Smooth muscle cell (in vitro differentiated cells): Measurements from ENCODE around the gene PLEKHF1. TPM values are rescaled to one million over a fixed set of nuclear protein-coding genes. Genes with fewer than 3 reads are reported as not detected.

Source experiments
- DNase-seq: peaks from one replicate; lab custom pipeline; 2025; ENCODE audit not compliant: unreplicated experiment; lab: John Stamatoyannopoulos, UW
- H2AFZ ChIP-seq: fragments of 200-600 bp; sonication (generic); 2 replicates; pipeline ENCODE4 v1.6.0; 2016; ENCODE audit warnings: antibody characterized with exemption, low read depth, mild to moderate bottlenecking
- H3F3A ChIP-seq: fragments of 200-600 bp; sonication (generic); 2 replicates; pipeline ENCODE4 v1.6.0; 2017; ENCODE audit warnings: antibody characterized with exemption, low read depth
- H3K27ac ChIP-seq: fragments of 200-600 bp; sonication (generic); 2 replicates; pipeline ENCODE4 v1.5.1; 2016; ENCODE audit warnings: low read depth, mild to moderate bottlenecking
- H3K27me3 ChIP-seq: fragments of 200-600 bp; sonication (generic); 2 replicates; pipeline ENCODE4 v1.6.1; 2016; ENCODE audit warnings: low read depth, mild to moderate bottlenecking
- H3K36me3 ChIP-seq: fragments of 200-600 bp; sonication (generic); 2 replicates; pipeline ENCODE4 v1.5.1; 2016; ENCODE audit warnings: low read depth
- H3K4me1 ChIP-seq: fragments of 200-600 bp; sonication (generic); 2 replicates; pipeline ENCODE4 v1.5.1; 2016; ENCODE audit warnings: low read depth
- H3K4me2 ChIP-seq: fragments of 200-600 bp; sonication (generic); 2 replicates; pipeline ENCODE4 v1.6.0; 2016; ENCODE audit warnings: mild to moderate bottlenecking
- H3K4me3 ChIP-seq: fragments of 200-600 bp; sonication (generic); 2 replicates; pipeline ENCODE4 v1.5.1; 2016; ENCODE audit warnings: mild to moderate bottlenecking
- H3K79me2 ChIP-seq: fragments of 200-600 bp; sonication (generic); 2 replicates; pipeline ENCODE4 v1.6.0; 2016; ENCODE audit warnings: low read depth, mild to moderate bottlenecking
- H3K9ac ChIP-seq: fragments of 200-600 bp; sonication (generic); 2 replicates; pipeline ENCODE4 v1.6.0; 2016; ENCODE audit warnings: low read depth
- H3K9me3 ChIP-seq: fragments of 200-600 bp; sonication (generic); replicated peaks from 2 replicates; pipeline ENCODE4 v1.5.1; 2016; ENCODE audit warnings: low read depth
- H4K20me1 ChIP-seq: fragments of 200-600 bp; sonication (generic); 2 replicates; pipeline ENCODE4 v1.6.0; 2016; ENCODE audit warnings: low read depth
- whole genome bisulfite sequencing: methylation state at CpG from one replicate; pipeline ENCODE4 v1.1.7; 2016; ENCODE audit warnings: low lambda C conversion rate; 5-methylcytosine and 5-hydroxymethylcytosine counted together
- polyA plus RNA-seq: library from polyadenylated mRNA; unstranded; fragments of >200 nt; fragmentation: Nextera tagmentation; extraction: Ambion mirVana; gene quantifications from 2 replicates; pipeline ENCODE4 v1.2.1, GENCODE V29; 2016
- total RNA-seq: library from RNA; depleted of rRNA; stranded (reverse); fragments of >200 nt; gene quantifications from 2 replicates; pipeline ENCODE4 v1.2.3, GENCODE V29; 2014
- TF ChIP-seq, protein P1 (sequence below): fragments of 200-600 bp; sonication (generic); IDR thresholded peaks from 2 replicates; pipeline ENCODE4 v1.5.1; 2017; ENCODE audit warnings: borderline replicate concordance, mild to moderate bottlenecking, antibody characterized with exemption; ENCODE audit not compliant: insufficient read depth, poor library complexity, severe bottlenecking

PLEKHF1 gene
- total and polyA plus RNA-seq, 2 experiments from 2014 or later, result 2.2 to 4.0 TPM

DNA sequence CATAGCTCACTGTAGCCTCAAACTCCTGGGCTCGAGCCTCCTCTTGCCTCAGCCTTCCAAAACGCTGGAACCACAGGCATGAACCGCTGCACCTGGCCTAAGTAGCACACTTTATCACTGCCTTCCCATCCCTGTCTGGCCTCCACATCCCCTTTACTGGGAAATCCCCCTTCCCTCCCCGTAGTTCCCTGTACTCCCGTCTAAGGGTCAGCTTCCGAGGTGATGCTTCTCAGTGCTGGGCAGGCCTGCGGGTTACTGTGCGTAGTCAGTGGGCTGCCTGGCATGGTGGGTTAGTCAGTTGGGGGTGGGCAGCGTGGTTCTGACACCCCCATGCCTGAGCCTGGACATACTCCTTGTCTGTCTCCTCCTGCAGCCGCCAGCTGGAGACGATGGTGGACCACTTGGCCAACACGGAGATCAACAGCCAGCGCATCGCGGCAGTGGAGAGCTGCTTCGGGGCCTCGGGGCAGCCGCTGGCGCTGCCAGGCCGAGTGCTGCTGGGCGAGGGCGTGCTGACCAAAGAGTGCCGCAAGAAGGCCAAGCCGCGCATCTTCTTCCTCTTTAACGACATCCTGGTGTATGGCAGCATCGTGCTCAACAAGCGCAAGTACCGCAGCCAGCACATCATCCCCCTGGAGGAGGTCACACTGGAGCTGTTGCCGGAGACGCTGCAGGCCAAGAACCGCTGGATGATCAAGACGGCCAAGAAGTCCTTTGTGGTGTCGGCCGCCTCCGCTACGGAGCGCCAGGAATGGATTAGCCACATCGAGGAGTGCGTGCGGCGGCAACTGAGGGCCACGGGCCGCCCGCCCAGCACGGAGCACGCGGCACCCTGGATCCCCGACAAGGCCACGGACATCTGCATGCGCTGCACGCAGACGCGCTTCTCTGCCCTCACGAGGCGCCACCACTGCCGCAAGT is 8.4 kb downstream of the PLEKHF1 start:
- no peak overlapping the region for H3K27ac ChIP-seq
- no peak for DNase-seq
- no peaks in the 10 kb centered on the region for H3K27me3 ChIP-seq
- no peaks in the 10 kb centered on the region for H3K4me1 ChIP-seq
- no peaks in the 10 kb centered on the region for H3K9me3 ChIP-seq
- TF ChIP-seq, protein P1, sequence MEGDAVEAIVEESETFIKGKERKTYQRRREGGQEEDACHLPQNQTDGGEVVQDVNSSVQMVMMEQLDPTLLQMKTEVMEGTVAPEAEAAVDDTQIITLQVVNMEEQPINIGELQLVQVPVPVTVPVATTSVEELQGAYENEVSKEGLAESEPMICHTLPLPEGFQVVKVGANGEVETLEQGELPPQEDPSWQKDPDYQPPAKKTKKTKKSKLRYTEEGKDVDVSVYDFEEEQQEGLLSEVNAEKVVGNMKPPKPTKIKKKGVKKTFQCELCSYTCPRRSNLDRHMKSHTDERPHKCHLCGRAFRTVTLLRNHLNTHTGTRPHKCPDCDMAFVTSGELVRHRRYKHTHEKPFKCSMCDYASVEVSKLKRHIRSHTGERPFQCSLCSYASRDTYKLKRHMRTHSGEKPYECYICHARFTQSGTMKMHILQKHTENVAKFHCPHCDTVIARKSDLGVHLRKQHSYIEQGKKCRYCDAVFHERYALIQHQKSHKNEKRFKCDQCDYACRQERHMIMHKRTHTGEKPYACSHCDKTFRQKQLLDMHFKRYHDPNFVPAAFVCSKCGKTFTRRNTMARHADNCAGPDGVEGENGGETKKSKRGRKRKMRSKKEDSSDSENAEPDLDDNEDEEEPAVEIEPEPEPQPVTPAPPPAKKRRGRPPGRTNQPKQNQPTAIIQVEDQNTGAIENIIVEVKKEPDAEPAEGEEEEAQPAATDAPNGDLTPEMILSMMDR, result no peak
- WGBS, result 96% methylated on average over 49 of the region's 57 CpGs
- no peak overlapping the region for H3K4me2 ChIP-seq
- peaks cover 24% of the 10 kb centered on the region for H4K20me1 ChIP-seq
- peaks cover 3% of the 10 kb centered on the region for H3K79me2 ChIP-seq
- no peak overlapping the region for H2AFZ ChIP-seq
- H3F3A ChIP-seq, result no peaks in the 10 kb centered on the region
- no peaks in the 10 kb centered on the region for H3K36me3 ChIP-seq
- no peak overlapping the region for H3K9ac ChIP-seq
- H3K4me3 ChIP-seq, result no peak overlapping the region

DNA sequence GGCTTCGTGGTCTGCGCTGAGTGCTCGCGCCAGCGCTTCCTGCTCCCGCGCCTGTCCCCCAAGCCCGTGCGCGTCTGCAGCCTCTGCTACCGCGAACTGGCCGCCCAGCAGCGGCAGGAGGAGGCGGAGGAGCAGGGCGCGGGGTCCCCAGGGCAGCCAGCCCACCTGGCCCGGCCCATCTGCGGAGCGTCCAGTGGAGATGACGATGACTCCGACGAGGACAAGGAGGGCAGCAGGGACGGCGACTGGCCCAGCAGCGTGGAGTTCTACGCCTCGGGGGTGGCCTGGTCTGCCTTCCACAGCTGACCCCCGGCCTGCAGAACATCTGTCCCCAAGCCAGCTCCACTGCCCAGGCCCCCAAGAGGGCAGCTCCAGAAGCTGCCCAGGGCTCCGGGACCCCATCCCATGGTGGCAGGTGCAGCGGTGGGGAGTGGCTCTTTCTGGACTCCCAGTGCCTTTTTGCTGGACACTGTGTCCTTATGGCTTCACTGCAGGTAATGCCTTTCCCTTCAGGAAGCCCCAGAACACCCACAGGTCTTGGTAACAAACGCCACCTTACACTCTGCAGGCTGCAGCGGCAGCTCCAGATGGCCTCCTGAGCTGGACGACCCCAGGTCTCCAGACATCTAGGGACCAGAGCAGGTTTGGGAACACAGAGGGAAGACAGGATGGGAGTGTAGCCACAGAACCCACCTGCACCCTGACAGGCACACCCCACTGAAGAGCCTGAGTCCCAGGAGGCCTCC is 9.3 kb downstream of the PLEKHF1 start:
- H3K9ac ChIP-seq, result no peak overlapping the region
- H3K79me2 ChIP-seq, result peaks cover 3% of the 10 kb centered on the region
- 95% methylated on average over 29 of the region's 34 CpGs for WGBS
- no peaks in the 10 kb centered on the region for H3K27me3 ChIP-seq
- no peak for DNase-seq
- no peak overlapping the region for H2AFZ ChIP-seq
- H3K36me3 ChIP-seq, result no peaks in the 10 kb centered on the region
- H3K27ac ChIP-seq, result no peak overlapping the region
- H3F3A ChIP-seq, result no peaks in the 10 kb centered on the region
- TF ChIP-seq, protein P1, result no peak
- H3K9me3 ChIP-seq, result no peaks in the 10 kb centered on the region
- no peak overlapping the region for H3K4me3 ChIP-seq
- H4K20me1 ChIP-seq, result peaks cover 17% of the 10 kb centered on the region
- no peaks in the 10 kb centered on the region for H3K4me1 ChIP-seq
- no peak overlapping the region for H3K4me2 ChIP-seq

DNA sequence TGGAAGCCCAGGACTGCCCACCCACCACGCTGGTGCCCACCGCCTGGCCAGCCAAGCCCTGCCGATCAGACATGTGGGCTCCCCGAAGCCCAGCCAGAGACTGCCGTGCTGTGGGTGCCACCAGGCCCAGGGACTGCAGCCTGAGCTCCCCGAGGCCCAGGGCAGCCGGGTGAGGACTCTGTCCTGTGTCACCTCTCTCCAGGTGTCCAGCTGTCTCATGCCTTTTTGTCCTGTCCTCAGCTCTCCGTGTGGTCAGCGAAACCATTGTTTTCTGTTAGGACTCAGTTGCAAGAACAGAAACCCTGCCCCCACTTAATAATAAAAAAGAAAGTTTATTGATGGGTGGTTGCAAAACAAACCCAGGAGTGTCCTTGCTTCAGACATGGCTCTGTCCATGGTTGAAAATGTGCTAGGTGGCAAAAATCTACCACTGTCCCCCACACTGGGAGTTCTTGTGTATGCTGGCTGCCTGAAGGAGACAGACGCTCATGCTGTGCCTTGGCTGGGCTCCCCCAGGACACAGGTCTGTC is 9.9 kb downstream of the PLEKHF1 start:
- DNase-seq, result no peak
- no peaks in the 10 kb centered on the region for H3K27me3 ChIP-seq
- H3K4me3 ChIP-seq, result no peak overlapping the region
- no peak overlapping the region for H3K4me2 ChIP-seq
- H3K36me3 ChIP-seq, result no peaks in the 10 kb centered on the region
- no peak overlapping the region for H2AFZ ChIP-seq
- H3F3A ChIP-seq, result no peaks in the 10 kb centered on the region
- H3K79me2 ChIP-seq, result no peaks in the 10 kb centered on the region
- H3K9me3 ChIP-seq, result no peaks in the 10 kb centered on the region
- TF ChIP-seq, protein P1, result no peak
- H3K27ac ChIP-seq, result no peak overlapping the region
- 92% methylated on average over 10 of the region's 10 CpGs for WGBS
- no peaks in the 10 kb centered on the region for H3K4me1 ChIP-seq
- peaks cover 17% of the 10 kb centered on the region for H4K20me1 ChIP-seq
- H3K9ac ChIP-seq, result no peak overlapping the region
